Spinal cord (tissue), 10 donors: ENCODE results near the gene ZNF784. TPM values are rescaled to one million over a fixed set of nuclear protein-coding genes. Genes with fewer than 3 reads are reported as not detected.
A peak's percentile ranks its signal among the peaks of the same experiment; 100 is the strongest.

Source experiments
- DNase-seq, 6 donors: peaks; one replicate each; pipeline versions ENCODE4 v3.0.0 to v3.0.0-alpha.2; 2013 to 2015; ENCODE audit warnings: low spot score in 6 of 6, low read depth in 4 of 6
- H3K27ac ChIP-seq: one replicate; pipeline ENCODE4 v1.5.1; 2013; ENCODE audit warnings: low read depth, low read length, control low read depth
- H3K27me3 ChIP-seq: one replicate; pipeline ENCODE4 v1.6.1; 2013; ENCODE audit warnings: low read length; ENCODE audit not compliant: control insufficient read depth, insufficient read depth
- H3K36me3 ChIP-seq: one replicate; pipeline ENCODE4 v1.6.1; 2013; ENCODE audit warnings: low read length; ENCODE audit not compliant: control insufficient read depth, insufficient read depth
- H3K4me1 ChIP-seq: one replicate; pipeline ENCODE4 v1.6.1; 2013; ENCODE audit warnings: low read length; ENCODE audit not compliant: control insufficient read depth, insufficient read depth
- H3K4me3 ChIP-seq: one replicate; pipeline ENCODE4 v1.5.1; 2013; ENCODE audit warnings: low read depth, low read length, control low read depth
- H3K9me3 ChIP-seq: one replicate; pipeline ENCODE4 v1.6.1; 2013; ENCODE audit warnings: low read length; ENCODE audit not compliant: control insufficient read depth, insufficient read depth
- WGBS: methylation state at CpG from one replicate; pipeline ENCODE4 v1.1.5; 2013; ENCODE audit warnings: missing lambda C conversion rate; ENCODE audit not compliant: insufficient coverage; 5-methylcytosine and 5-hydroxymethylcytosine counted together
- polyA plus RNA-seq, 2 donors: library from polyadenylated mRNA; unstranded; fragments of 120-200 nt; gene quantifications; one replicate each; pipeline ENCODE4 v1.2.1, GENCODE V29; 2013; ENCODE audit not compliant: insufficient read length in 2 of 2
- total RNA-seq, 2 donors: library from RNA; depleted of rRNA in 1 of 2; stranded (reverse); fragments of 120-200 nt in 1 of 2; fragments of >200 nt in 1 of 2; gene quantifications; one replicate each; pipeline versions ENCODE4 v1.2.3 to v1.2.4, GENCODE V29; 2013 to 2014
- donor health status: healthy.

The ZNF784 gene
- total and polyA plus RNA-seq, 4 donors: 2.9 to 12.8 (median 8.1) TPM

DNA sequence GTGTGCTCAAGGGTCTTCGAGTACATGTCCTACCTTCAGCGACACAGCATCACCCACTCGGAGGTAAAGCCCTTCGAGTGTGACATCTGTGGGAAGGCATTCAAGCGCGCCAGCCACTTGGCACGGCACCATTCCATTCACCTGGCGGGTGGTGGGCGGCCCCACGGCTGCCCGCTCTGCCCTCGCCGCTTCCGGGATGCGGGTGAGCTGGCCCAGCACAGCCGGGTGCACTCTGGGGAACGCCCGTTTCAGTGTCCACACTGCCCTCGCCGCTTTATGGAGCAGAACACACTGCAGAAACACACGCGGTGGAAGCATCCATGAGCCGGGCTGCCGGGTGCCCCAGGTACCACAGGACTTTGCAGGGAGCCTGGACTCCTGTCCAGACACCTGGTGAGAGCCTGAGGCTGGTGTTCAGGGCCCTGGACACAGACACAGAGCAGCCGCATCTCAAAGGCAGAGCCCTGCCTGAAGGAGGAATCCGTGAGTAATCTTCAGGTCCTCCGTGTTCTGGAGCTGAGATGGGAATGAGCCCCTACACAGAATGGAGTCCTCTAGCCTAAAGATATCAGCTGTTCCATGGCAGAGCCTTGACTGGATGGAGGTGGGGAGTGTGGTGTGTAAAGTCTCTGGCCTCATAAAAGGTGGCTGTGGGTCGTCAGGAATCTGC, 20.6 kb upstream of the ZNF784 start:
- H3K36me3 ChIP-seq: peaks cover 40% of the 10 kb centered on the region
- H3K4me3 ChIP-seq: no peak overlapping the region
- peaks cover 70% of the 10 kb centered on the region for H3K4me1 ChIP-seq
- 93% methylated on average over 26 of the region's 28 CpGs for whole genome bisulfite sequencing
- no peak overlapping the region for H3K27ac ChIP-seq
- no peaks in the 10 kb centered on the region for H3K9me3 ChIP-seq
- H3K27me3 ChIP-seq: no peaks in the 10 kb centered on the region
- no peak for DNase-seq

DNA sequence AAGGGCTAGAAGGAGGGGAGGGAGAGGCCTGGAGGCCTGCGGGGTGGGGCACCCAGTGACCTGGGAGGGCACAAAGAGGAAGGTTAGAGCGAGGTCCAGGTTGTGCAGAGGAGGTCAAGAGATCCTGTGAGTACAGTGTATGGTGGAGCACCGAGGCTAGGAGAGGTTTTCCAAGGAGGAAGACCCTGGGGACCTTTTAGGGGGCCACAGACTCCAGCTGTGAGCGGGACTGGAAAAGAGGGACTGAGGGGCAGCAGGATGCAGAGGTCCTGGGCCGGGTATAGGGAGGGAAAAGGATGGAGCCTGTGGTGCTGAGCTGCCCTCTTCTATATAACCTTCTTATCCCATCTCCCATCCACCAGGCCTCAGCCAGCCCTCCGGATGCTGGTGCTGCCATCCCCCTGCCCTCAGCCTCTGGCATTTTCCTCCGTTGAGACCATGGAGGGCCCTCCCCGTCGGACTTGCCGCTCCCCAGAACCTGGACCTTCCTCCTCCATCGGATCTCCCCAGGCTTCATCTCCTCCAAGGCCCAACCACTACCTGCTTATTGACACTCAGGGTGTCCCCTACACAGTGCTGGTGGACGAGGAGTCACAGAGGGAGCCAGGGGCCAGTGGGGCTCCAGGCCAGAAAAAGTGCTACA, 19.9 kb upstream of the ZNF784 start:
- H3K27ac ChIP-seq: no peak overlapping the region
- no peak for DNase-seq
- peaks cover 70% of the 10 kb centered on the region for H3K4me1 ChIP-seq
- 55% methylated on average over 11 of the region's 12 CpGs for WGBS
- no peaks in the 10 kb centered on the region for H3K27me3 ChIP-seq
- H3K36me3 ChIP-seq: peaks cover 33% of the 10 kb centered on the region
- H3K4me3 ChIP-seq: peak overlapping the region; percentile 79
- H3K9me3 ChIP-seq: no peaks in the 10 kb centered on the region

- Histone ChIP-seq H3K4me1 (peaks cover 70% of the 10 kb centered on the region), H3K27ac (no peak overlapping the region), H3K9me3 (no peaks in the 10 kb centered on the region), H3K36me3 (peaks cover 29% of the 10 kb centered on the region), H3K27me3 (no peaks in the 10 kb centered on the region), H3K4me3 (peak overlapping the region; percentile 79)
- no peak for DNase-seq
- WGBS: 0% methylated on average over 15 of the region's 15 CpGs
Measured at GRCh38 chr19:55643887-55644176, 19.5 kb upstream of the ZNF784 start.

DNA sequence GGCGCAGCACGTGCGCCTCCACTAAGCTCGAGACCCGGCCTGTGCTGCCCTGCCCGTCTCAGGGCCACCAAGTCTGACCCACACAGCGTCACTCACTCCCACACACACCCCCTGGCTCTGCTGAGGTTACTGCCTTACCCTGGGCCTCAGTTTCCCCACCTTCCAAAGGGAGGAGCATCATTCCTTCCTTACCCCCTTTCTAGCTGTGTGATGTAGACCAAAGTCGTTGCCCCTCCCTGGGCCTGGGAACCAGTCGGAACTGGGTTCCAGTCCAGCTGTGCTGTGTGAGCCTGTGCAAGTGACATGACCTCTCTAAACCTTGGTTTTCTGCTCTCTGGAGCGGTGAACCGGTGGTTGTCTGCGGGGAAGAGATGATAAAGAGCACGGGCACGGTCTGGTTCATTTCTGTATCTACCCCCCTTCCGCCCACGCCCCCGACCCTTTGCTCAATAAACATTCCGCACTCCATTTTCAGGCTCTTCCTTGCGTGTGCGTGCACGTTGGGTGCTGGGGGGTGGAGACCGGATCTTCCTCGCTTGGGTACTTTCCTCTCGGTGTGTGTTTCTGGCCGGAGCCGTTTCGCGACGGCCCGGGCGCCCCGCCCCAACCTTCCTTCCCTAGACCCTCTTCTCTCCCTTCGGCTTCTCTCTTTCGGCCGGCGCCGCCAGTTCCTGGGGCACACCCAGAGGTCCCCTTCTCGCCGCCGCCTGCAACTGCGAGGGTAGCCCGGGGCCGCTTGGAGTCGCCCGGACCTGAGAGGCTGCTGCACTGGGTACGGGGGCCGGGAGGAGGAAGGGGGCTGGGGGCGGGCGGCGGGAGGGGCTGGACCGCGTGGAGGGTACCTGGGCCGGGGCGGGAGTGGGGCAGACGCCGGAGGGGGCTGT, 18.9 kb upstream of the ZNF784 start, which contains the start of gene ZNF581:
TSS of gene ZNF581 (plus strand) at position 647 of the 884 bp plus-strand sequence. CDS start 923 bp downstream, outside the sequence.
- under 1% methylated on average over 43 of the region's 56 CpGs for WGBS
- H3K27me3 ChIP-seq: no peaks in the 10 kb centered on the region
- peak within 1 kb of the TSS; percentile 79 for H3K4me3 ChIP-seq
- no peaks in the 10 kb centered on the region for H3K9me3 ChIP-seq
- DNase-seq: peak in 2 of 6 donors; percentile 83 to 86
- no peak within 1 kb of the TSS for H3K27ac ChIP-seq
- peaks cover 26% of the 10 kb centered on the region for H3K36me3 ChIP-seq
- H3K4me1 ChIP-seq: peaks cover 69% of the 10 kb centered on the region

GRCh38 chr19:55642153-55643002, 18.0 kb upstream of the ZNF784 start:
- no peak for DNase-seq
- Histone ChIP-seq H3K9me3 (no peaks in the 10 kb centered on the region), H3K4me3 (peak overlapping the region; percentile 79), H3K27ac (no peak overlapping the region), H3K27me3 (no peaks in the 10 kb centered on the region), H3K4me1 (peaks cover 66% of the 10 kb centered on the region), H3K36me3 (peaks cover 30% of the 10 kb centered on the region)
- WGBS: 3% methylated on average over 65 of the region's 65 CpGs

- H3K27me3 ChIP-seq: no peaks in the 10 kb centered on the region
- H3K4me3 ChIP-seq: peak overlapping the region; percentile 73
- H3K36me3 ChIP-seq: peaks cover 30% of the 10 kb centered on the region
- no peaks in the 10 kb centered on the region for H3K9me3 ChIP-seq
- no peak for DNase-seq
- H3K27ac ChIP-seq: peak overlapping the region; percentile 79
- WGBS: under 1% methylated on average over 25 of the region's 25 CpGs
- peaks cover 62% of the 10 kb centered on the region for H3K4me1 ChIP-seq
Measured at GRCh38 chr19:55641426-55642152, 17.2 kb upstream of the ZNF784 start.

DNA sequence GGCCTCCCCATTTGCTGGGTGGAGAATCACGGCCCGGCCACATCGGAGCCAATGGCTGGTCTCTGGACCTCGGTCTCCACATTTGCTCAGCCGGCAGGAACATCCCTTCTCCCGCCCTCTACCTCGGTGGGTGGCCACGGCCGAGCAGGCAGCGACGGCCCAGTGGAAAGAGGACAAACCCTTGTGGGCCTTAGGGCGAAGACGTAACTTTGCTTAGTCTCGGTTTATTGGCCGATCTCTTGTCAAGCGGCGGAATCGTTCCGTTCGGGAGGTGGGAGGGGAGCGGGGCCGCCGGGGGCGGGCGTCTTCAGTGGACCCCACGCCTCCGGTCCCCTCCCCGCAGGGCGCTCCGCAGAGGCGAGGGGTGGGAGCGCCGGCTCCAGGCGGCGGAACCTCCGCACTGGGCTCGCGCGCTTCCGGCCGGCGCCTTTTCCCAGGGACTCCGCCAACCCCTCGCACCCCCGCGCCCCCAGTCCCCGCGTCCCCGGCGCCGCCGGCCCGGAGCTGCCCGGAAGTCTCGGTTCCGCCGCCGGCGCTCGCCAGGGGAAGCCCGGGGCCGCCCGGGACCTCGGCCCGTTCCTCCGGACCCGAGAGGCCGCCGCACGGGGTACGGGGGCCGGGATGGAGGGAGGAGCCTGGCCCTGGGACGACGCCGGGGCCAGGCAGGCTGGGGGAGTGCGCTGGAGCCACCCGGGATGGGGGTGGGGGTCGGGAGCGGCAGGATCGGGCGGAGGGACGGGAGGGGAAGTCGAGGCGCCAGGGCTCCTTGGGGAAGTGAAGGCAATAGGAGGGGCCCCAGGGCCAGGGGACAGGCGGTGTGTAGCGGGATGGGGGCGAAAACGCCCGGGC, 16.4 kb upstream of the ZNF784 start, which contains the start of gene ZNF580:
TSS of gene ZNF580 (plus strand) at position 426 of the 849 bp plus-strand sequence. CDS start 1,507 bp downstream, outside the sequence.
- DNase-seq: peak in 2 of 6 donors; percentile 81 to 88
- H3K9me3 ChIP-seq: no peaks in the 10 kb centered on the region
- under 1% methylated on average over 86 of the region's 89 CpGs for WGBS

GRCh38 chr19:55640043-55640576, 15.7 kb upstream of the ZNF784 start:
- peak in 2 of 6 donors; percentile 84 to 88 for DNase-seq
- H3K27ac ChIP-seq: peak overlapping the region; percentile 89
- H3K27me3 ChIP-seq: no peaks in the 10 kb centered on the region
- H3K4me1 ChIP-seq: peaks cover 75% of the 10 kb centered on the region
- H3K9me3 ChIP-seq: no peaks in the 10 kb centered on the region
- H3K36me3 ChIP-seq: peaks cover 25% of the 10 kb centered on the region
- WGBS: 7% methylated on average over 38 of the region's 38 CpGs
- peak overlapping the region; percentile 73 for H3K4me3 ChIP-seq

More for the DNA sequence above, 16.4 kb upstream of the ZNF784 start, which contains the start of gene ZNF580:
- Histone ChIP-seq H3K4me3 (peak within 1 kb of the TSS; percentile 73), H3K4me1 (peaks cover 70% of the 10 kb centered on the region), H3K36me3 (peaks cover 31% of the 10 kb centered on the region), H3K27ac (peak within 1 kb of the TSS; percentile 89), H3K27me3 (no peaks in the 10 kb centered on the region)
